Heart left ventricle (tissue), 16 donors: Measurements from ENCODE around the gene PLEKHA4. TPM values are rescaled to one million over a fixed set of nuclear protein-coding genes. Genes with fewer than 3 reads are reported as not detected.

Source experiments
- ATAC-seq, 4 donors: fragments of 200-7000 bp; cut with Tn5 transposase; one replicate each; pipeline ENCODE4 v1.9.1; 2020 to 2022; ENCODE audit warnings: moderate library complexity in 4 of 4, mild to moderate bottlenecking in 3 of 4, moderate number of reproducible peaks in 1 of 4
- DNase-seq, 5 donors: peaks; one replicate each; pipeline ENCODE4 v3.0.0-alpha.2; 2020
- H3K27ac ChIP-seq, 12 donors: fragments of 200-600 bp; sonication (generic) in 4 of 12; one replicate each; pipeline versions ENCODE4 v1.5.0 to v1.8.0; 2016 to 2022; ENCODE audit warnings: mild to moderate bottlenecking in 2 of 12
- H3K27me3 ChIP-seq, 9 donors: fragments of 200-600 bp; sonication (generic) in 2 of 9; one replicate each; pipeline versions ENCODE4 v1.5.1 to v1.8.0; 2016 to 2022; ENCODE audit warnings: mild to moderate bottlenecking in 3 of 9
- H3K36me3 ChIP-seq, 9 donors: fragments of 200-600 bp; sonication (generic) in 2 of 9; one replicate each; pipeline versions ENCODE4 v1.5.0 to v1.8.0; 2018 to 2022; ENCODE audit warnings: mild to moderate bottlenecking in 2 of 9
- H3K4me1 ChIP-seq, 12 donors: fragments of 200-600 bp; sonication (generic) in 4 of 12; one replicate each; pipeline versions ENCODE4 v1.5.0 to v1.8.0; 2016 to 2022; ENCODE audit warnings: mild to moderate bottlenecking in 3 of 12
- H3K4me3 ChIP-seq, 12 donors: fragments of 200-600 bp; sonication (generic) in 4 of 12; one replicate each; pipeline versions ENCODE4 v1.5.0 to v1.8.0; 2017 to 2022; ENCODE audit warnings: mild to moderate bottlenecking in 9 of 12, moderate library complexity in 4 of 12
- H3K9me3 ChIP-seq, 12 donors: fragments of 200-600 bp; sonication (generic) in 4 of 12; one replicate each; pipeline versions ENCODE4 v1.5.0 to v1.8.0; 2016 to 2022; ENCODE audit warnings: mild to moderate bottlenecking in 1 of 12
- POLR2A ChIP-seq, 2 donors: fragments of 450-650 bp; IDR thresholded peaks; one replicate each; pipeline ENCODE4 v1.6.1; 2017; ENCODE audit warnings: antibody characterized with exemption in 2 of 2, mild to moderate bottlenecking in 2 of 2, moderate library complexity in 2 of 2
- WGBS, 4 donors: extraction: QIAGEN DNeasy Blood & Tissue Kit in 2 of 4; methylation state at CpG; one replicate each; pipeline versions ENCODE4 v1.1.5 to v1.1.7; 2013 to 2018; 5-methylcytosine and 5-hydroxymethylcytosine counted together
- intact Hi-C, 10 donors: fragments of 100-400 bp; cut with DNase I; formaldehyde crosslinking; loops; one replicate each; pipeline versions ENCODE4 v1.11.1 to v1.14.2; 2022
- polyA plus RNA-seq, 2 donors: library from polyadenylated mRNA; stranded (reverse); fragments of 200-250 nt; gene quantifications; one replicate each; pipeline ENCODE4 v1.2.3, GENCODE V29; 2013
- total RNA-seq, 9 donors: library from RNA; depleted of rRNA in 2 of 9; stranded (reverse); fragments of >200 nt in 2 of 9; fragmentation: NEBNext Ultra II Directional in 3 of 9; extraction: Animal tissue kit (Norgen Biotek cat#: 25700) in 3 of 9; gene quantifications; one replicate each; pipeline versions ENCODE4 v1.1.0 to v1.2.4, GENCODE V29; 2016 to 2023
- TF ChIP-seq, protein P1 (sequence below), 12 donors: fragments of 200-600 bp; sonication (generic) in 4 of 12; IDR thresholded peaks; one replicate each; pipeline versions ENCODE4 v1.5.0 to v1.8.0; 2018 to 2022; ENCODE audit warnings: antibody characterized with exemption in 12 of 12, mild to moderate bottlenecking in 5 of 12
- donor health status: ischemic (EF 13 %, LVEDD 7.1; RV severe dilation, severe dysfunction).
- donor health status: healthy with polysubstance abuse.
- donor health status: DM: no; HTN: yes; CAD: no.
- donor health status: DM: no; HTN: no; CAD: no.
- donor health status: ischemic (EF 25% LVEDD 6.9; RV normal size, moderate dysfunction).
- donor health status: ischemic (EF 25% LVEDD 5.7; RV mildly dilated, moderate dysfunction).
- donor health status: healthy.
- donor health status: DM: yes; HTN: yes; CAD: no.
- donor health status: ischemic (EF 35%, LVEDD 5.7; RV mildly dilated, moderate dysfunction).
- donor health status: nonischemic (EF 11% LVEDD 7.7; RV severe dilation, severe dysfunction).
- donor health status: DM: yes; HTN: yes; CAD: no.
- donor health status: PGD.
- donor health status: ischemic (EF 29% LVEDD 5.4; RV normal size, mild dysfunction).
- donor health status: nonischemic (EF 23%, LVEDD 6.1; RV moderate dilation, normal function).

PLEKHA4 gene
- total and polyA plus RNA-seq, 11 donors = 7.5 to 66.9 (median 28.6) TPM

DNA sequence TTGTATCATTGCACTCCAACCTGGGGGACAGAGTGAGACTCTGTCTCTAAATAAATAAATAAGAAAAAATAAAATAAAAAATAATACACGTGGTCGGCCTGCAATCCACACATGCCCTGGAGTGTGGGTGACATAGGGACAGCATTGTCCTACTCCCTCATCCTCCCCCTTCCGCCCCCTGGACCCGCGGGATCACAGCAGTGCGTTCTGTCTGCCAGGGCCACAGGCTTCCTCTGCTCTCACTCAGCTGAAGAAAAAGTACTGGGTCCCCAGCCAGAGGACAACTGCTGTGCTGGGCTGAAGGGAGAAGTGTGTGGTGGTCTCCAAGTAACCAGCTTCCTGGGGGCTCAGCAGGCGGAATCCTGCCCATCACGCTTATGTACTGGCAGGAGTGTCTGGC, 63.9 kb downstream of the PLEKHA4 start:
- peaks cover 0 to under 1% (median 0%) of the 10 kb centered on the region in 12 donors for H3K4me1 ChIP-seq
- peaks cover 0 to 7% (median 0%) of the 10 kb centered on the region in 9 donors for H3K36me3 ChIP-seq
- intact Hi-C loops = no loop called here
- no peak overlapping the region for H3K4me3 ChIP-seq
- no peaks in the 10 kb centered on the region for H3K27me3 ChIP-seq
- no peak for ATAC-seq
- no peaks in the 10 kb centered on the region for H3K9me3 ChIP-seq
- no peak overlapping the region for H3K27ac ChIP-seq
- DNase-seq = no peak
- WGBS, 4 donors = 68 to 85% (median 82%) methylated on average over 8 of the region's 8 CpGs
- TF ChIP-seq, protein P1, sequence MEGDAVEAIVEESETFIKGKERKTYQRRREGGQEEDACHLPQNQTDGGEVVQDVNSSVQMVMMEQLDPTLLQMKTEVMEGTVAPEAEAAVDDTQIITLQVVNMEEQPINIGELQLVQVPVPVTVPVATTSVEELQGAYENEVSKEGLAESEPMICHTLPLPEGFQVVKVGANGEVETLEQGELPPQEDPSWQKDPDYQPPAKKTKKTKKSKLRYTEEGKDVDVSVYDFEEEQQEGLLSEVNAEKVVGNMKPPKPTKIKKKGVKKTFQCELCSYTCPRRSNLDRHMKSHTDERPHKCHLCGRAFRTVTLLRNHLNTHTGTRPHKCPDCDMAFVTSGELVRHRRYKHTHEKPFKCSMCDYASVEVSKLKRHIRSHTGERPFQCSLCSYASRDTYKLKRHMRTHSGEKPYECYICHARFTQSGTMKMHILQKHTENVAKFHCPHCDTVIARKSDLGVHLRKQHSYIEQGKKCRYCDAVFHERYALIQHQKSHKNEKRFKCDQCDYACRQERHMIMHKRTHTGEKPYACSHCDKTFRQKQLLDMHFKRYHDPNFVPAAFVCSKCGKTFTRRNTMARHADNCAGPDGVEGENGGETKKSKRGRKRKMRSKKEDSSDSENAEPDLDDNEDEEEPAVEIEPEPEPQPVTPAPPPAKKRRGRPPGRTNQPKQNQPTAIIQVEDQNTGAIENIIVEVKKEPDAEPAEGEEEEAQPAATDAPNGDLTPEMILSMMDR (IDR thresholded peaks at IDR 0.05) = no peak
- TF ChIP-seq POLR2A (IDR thresholded peaks at IDR 0.05) = no peak

DNA sequence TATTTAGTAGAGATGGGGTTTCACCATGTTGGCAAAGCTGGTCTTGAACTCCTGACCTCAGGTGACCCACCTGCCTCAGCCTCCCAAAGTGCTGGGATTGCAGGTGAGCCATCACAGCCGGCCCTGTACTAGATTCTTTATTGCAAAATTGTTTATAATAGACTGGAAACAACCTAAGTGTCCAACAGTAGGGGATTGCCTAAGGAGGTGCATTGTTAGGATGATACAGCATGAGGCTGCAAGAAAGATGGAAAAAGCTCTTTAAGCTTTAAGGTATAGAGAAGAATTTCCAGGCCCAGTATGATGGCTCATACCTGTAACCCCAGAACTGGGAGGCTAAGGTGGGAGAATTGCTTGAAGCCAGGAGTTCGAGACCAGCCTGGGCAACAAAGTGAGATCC, 65.8 kb downstream of the PLEKHA4 start:
- Histone ChIP-seq H3K4me3 (no peak overlapping the region), H3K27me3 (no peaks in the 10 kb centered on the region), H3K4me1 (no peaks in the 10 kb centered on the region), H3K9me3 (no peaks in the 10 kb centered on the region), H3K27ac (no peak overlapping the region), H3K36me3 (peaks cover 0 to 5% (median 0%) of the 10 kb centered on the region in 9 donors)
- WGBS, 4 donors = 93 to 98% (median 96%) methylated on average over 2 of the region's 2 CpGs
- TF ChIP-seq, protein P1 (IDR thresholded peaks at IDR 0.05) = no peak
- intact Hi-C loops = no loop called here
- ATAC-seq (no peak), DNase-seq (no peak)

DNA sequence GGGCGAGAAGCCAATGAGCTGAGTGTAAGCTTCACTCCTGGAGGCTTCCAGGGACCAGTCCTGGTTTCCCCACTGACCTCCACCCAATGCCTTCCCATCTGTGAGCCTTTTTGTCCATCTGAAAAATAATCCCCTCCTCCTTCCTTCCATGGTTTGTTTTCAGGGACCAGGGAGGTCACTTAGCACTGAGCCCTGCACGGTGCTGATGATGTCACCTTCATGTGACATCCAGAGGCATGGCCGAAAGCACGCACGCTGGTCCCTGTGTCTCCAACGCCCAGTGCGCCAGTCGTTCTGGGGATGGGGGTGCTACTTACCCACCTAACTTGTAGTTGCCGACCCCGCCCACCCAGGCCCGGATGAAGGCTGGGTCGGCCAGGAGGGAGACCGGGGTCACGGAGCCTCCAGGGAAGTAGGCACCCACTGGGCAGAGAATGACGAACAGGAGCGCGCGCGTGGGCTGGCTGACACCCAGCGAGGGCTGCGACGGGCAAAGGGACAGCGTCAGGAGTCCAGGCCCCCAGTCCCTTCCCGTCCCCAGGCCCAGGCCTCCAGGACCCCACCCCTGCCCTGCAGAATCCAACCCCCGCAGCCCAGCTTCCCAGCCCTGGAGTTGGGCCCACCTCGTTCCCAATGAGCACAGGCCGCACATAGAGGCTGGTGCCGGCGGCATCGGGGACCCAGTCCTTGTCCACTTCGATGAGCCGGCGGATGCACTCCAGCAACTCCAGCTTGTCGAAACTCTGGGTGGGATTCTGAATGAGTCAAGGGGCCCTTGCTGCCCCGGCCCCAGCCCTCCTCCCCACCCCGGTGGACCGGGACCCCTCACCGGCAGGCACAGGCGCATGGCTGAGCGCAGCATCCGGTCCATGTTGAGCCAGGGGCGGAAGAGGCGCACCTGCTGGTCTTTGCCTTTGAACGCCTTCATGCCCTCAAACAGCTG, 68.8 kb downstream of the PLEKHA4 start:
- H3K27ac ChIP-seq = no peak overlapping the region
- intact Hi-C loops = loop anchor here in 5 of 10 donors (5.0 to 10.0 kb wide), 5 partner anchors 33 to 175 kb away; partner anchors contain the start of genes FTL (in 2 of the 5) and CA11 (in 1 of the 5)
- ATAC-seq (no peak), DNase-seq (no peak)
- 91 to 95% (median 93%) methylated on average over 28 to 44 of the region's 44 CpGs for WGBS, 4 donors
- no peak overlapping the region for H3K4me3 ChIP-seq
- H3K9me3 ChIP-seq = no peaks in the 10 kb centered on the region
- peaks cover 0 to 5% (median 0%) of the 10 kb centered on the region in 9 donors for H3K36me3 ChIP-seq
- no peaks in the 10 kb centered on the region for H3K27me3 ChIP-seq
- TF ChIP-seq, protein P1 (IDR thresholded peaks at IDR 0.05) = no peak
- no peak for TF ChIP-seq POLR2A (IDR thresholded peaks at IDR 0.05)
- peaks cover 0 to 13% (median 7%) of the 10 kb centered on the region in 12 donors for H3K4me1 ChIP-seq

DNA sequence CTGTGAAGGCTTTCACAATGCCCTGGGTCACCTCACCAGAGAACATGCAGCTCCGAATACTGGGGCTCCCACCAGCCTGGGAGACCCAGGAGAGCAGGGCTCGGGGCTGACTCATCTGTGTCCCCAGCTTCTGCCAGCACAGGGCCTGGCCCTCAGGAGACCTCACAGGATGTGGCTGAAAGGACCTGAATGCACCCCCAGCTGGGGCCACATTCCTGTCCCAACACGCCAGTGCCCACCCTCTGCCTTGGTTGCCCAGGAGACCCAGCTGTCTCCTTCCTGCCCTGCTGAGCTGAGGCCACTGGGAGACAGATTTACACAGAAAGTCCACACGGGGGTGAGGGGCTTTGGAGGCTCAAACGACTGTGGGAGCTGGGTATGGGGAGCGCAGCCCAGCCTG, 69.5 kb downstream of the PLEKHA4 start:
- Histone ChIP-seq H3K9me3 (no peaks in the 10 kb centered on the region), H3K36me3 (peaks cover 0 to 5% (median 0%) of the 10 kb centered on the region in 9 donors), H3K27me3 (no peaks in the 10 kb centered on the region), H3K27ac (no peak overlapping the region), H3K4me1 (peaks cover 0 to 13% (median 7%) of the 10 kb centered on the region in 12 donors), H3K4me3 (no peak overlapping the region)
- 69 to 76% (median 72%) methylated on average over 4 to 6 of the region's 6 CpGs for WGBS, 4 donors
- intact Hi-C loops = loop anchor here in 5 of 10 donors (5.0 to 10.0 kb wide), 5 partner anchors 33 to 176 kb away; partner anchors contain the start of genes FTL (in 2 of the 5) and CA11 (in 1 of the 5)
- DNase-seq (no peak), ATAC-seq (no peak)
- no peak for TF ChIP-seq POLR2A (IDR thresholded peaks at IDR 0.05)
- TF ChIP-seq, protein P1 (IDR thresholded peaks at IDR 0.05) = no peak
